ENCODE results near the gene ZNF594. TPM values are rescaled to one million over a fixed set of nuclear protein-coding genes. Genes with fewer than 3 reads are reported as not detected.
"Not testable (repeated sequence)": the region's sequence is repeated elsewhere in the genome, so short reads cannot be mapped to it uniquely, and the experiment has no call there.

Gene ZNF594
- total RNA-seq, 1 experiment from 2014 or later = 12.5 TPM

- H3K9me3 Mint-ChIP-seq; H3K4me1 Mint-ChIP-seq; H3K4me1 ChIP-seq (ENCODE audit: insufficient read depth, low read length); H2AK5ac ChIP-seq (ENCODE audit: insufficient read length, low read length); H3K23me2 ChIP-seq (ENCODE audit: insufficient read length, low read depth, low read length, poor library complexity, severe bottlenecking); DNase-seq; H3K23ac ChIP-seq (ENCODE audit: insufficient read length, low read depth, low read length); H3K4me2 ChIP-seq (ENCODE audit: insufficient read depth, insufficient read length, low read length); H3K4me3 Mint-ChIP-seq; H2BK12ac ChIP-seq (ENCODE audit: insufficient read length, low read depth, low read length); H3K79me1 ChIP-seq (ENCODE audit: insufficient read depth, low read depth, low read length, poor library complexity, severe bottlenecking); H2BK15ac ChIP-seq (ENCODE audit: low read depth, low read length); H4K5ac ChIP-seq (ENCODE audit: insufficient read length, low read depth, low read length); H4K8ac ChIP-seq (replicated peaks; ENCODE audit: insufficient read length, low read depth, low read length); H3K9ac ChIP-seq (ENCODE audit: extremely low read depth, insufficient read length, low read length); H3K9me3 ChIP-seq (ENCODE audit: control insufficient read depth, low read depth, low read length); H4K91ac ChIP-seq (ENCODE audit: insufficient read length, low read depth, low read length); H3K18ac ChIP-seq (ENCODE audit: insufficient read length, low read depth, low read length); H3K27ac ChIP-seq (ENCODE audit: insufficient read length, low read depth, low read length); H3T11ph ChIP-seq (ENCODE audit: low read length); H2AFZ ChIP-seq (ENCODE audit: low read length); H2BK20ac ChIP-seq (ENCODE audit: low read depth, low read length, poor library complexity, severe bottlenecking); H3K27me3 ChIP-seq (ENCODE audit: insufficient read depth, low read length); H2BK5ac ChIP-seq (ENCODE audit: insufficient read length, low read length); H3K27ac Mint-ChIP-seq; H3K14ac ChIP-seq (ENCODE audit: insufficient read depth, low read length); H4K20me1 ChIP-seq (ENCODE audit: control insufficient read depth, insufficient read depth, insufficient read length); H3K36me3 Mint-ChIP-seq (ENCODE audit: insufficient read depth in 1 of 3, low read depth in 3 of 3); H2BK120ac ChIP-seq (ENCODE audit: low read depth, low read length, poor library complexity, severe bottlenecking); H3K56ac ChIP-seq (ENCODE audit: insufficient read length, low read depth, low read length); H3K4ac ChIP-seq (ENCODE audit: low read depth, low read length); H3K79me2 ChIP-seq (ENCODE audit: insufficient read depth, low read length): not testable (repeated sequence)
- H3K27me3 Mint-ChIP-seq (ENCODE audit: low read depth) = peaks cover 30% of the 10 kb centered on the region
- no CpG with 5 or more reads among the region's 1 CpG for WGBS (ENCODE audit: extremely low coverage, insufficient read length, low lambda C conversion rate)
These were observed 31.0 kb downstream of the ZNF594 start for GRCh38 chr17:5160702-5161101.

GRCh38 chr17:5146122-5146521, 45.5 kb downstream of the ZNF594 start:
- WGBS (ENCODE audit: extremely low coverage, insufficient read length, low lambda C conversion rate) = no CpG with 5 or more reads among the region's 1 CpG
- not testable (repeated sequence) for H4K5ac ChIP-seq (ENCODE audit: insufficient read length, low read depth, low read length); H2BK15ac ChIP-seq (ENCODE audit: low read depth, low read length); H3K36me3 Mint-ChIP-seq (ENCODE audit: insufficient read depth in 1 of 3, low read depth in 3 of 3); H2AK5ac ChIP-seq (ENCODE audit: insufficient read length, low read length); H3K4me3 Mint-ChIP-seq; H3K27me3 ChIP-seq (ENCODE audit: insufficient read depth, low read length); H3T11ph ChIP-seq (ENCODE audit: low read length); H3K18ac ChIP-seq (ENCODE audit: insufficient read length, low read depth, low read length); H2BK120ac ChIP-seq (ENCODE audit: low read depth, low read length, poor library complexity, severe bottlenecking); H2AFZ ChIP-seq (ENCODE audit: low read length); H2BK12ac ChIP-seq (ENCODE audit: insufficient read length, low read depth, low read length); H2BK5ac ChIP-seq (ENCODE audit: insufficient read length, low read length); H3K4me1 Mint-ChIP-seq; H3K14ac ChIP-seq (ENCODE audit: insufficient read depth, low read length); H3K9me3 Mint-ChIP-seq; H4K8ac ChIP-seq (replicated peaks; ENCODE audit: insufficient read length, low read depth, low read length); H3K23me2 ChIP-seq (ENCODE audit: insufficient read length, low read depth, low read length, poor library complexity, severe bottlenecking); H2BK20ac ChIP-seq (ENCODE audit: low read depth, low read length, poor library complexity, severe bottlenecking); H3K79me1 ChIP-seq (ENCODE audit: insufficient read depth, low read depth, low read length, poor library complexity, severe bottlenecking); H3K79me2 ChIP-seq (ENCODE audit: insufficient read depth, low read length); H3K4ac ChIP-seq (ENCODE audit: low read depth, low read length); H3K56ac ChIP-seq (ENCODE audit: insufficient read length, low read depth, low read length); H3K27ac Mint-ChIP-seq; H3K9me3 ChIP-seq (ENCODE audit: control insufficient read depth, low read depth, low read length); H3K9ac ChIP-seq (ENCODE audit: extremely low read depth, insufficient read length, low read length); H4K91ac ChIP-seq (ENCODE audit: insufficient read length, low read depth, low read length); H3K4me1 ChIP-seq (ENCODE audit: insufficient read depth, low read length); DNase-seq; H4K20me1 ChIP-seq (ENCODE audit: control insufficient read depth, insufficient read depth, insufficient read length); H3K23ac ChIP-seq (ENCODE audit: insufficient read length, low read depth, low read length); H3K4me2 ChIP-seq (ENCODE audit: insufficient read depth, insufficient read length, low read length); H3K27ac ChIP-seq (ENCODE audit: insufficient read length, low read depth, low read length)
- peaks cover 22% of the 10 kb centered on the region for H3K27me3 Mint-ChIP-seq (ENCODE audit: low read depth)

Measured in H9 (cell line).